DND-41 (cell line): Measurements from ENCODE around the gene RAB11FIP3.

Source experiments
- ATAC-seq: fragments of 200-7000 bp; cut with Tn5 transposase; 3 replicates; pipeline ENCODE4 v1.9.1; 2021; ENCODE audit warnings: low read depth; ENCODE audit not compliant: insufficient read depth
- DNase-seq: peaks from one replicate; pipeline ENCODE4 v3.0.0-alpha.2; 2020
- H2AFZ ChIP-seq: 2 replicates; pipeline ENCODE4 v1.6.0; 2012; ENCODE audit warnings: low read depth, low read length
- H3K27ac ChIP-seq: 2 replicates; pipeline ENCODE4 v1.5.1; 2012; ENCODE audit warnings: low read length, inconsistent platforms
- H3K27me3 ChIP-seq: fragments of 200-600 bp; sonication (generic); 2 replicates; pipeline ENCODE4 v1.6.0; 2012; ENCODE audit warnings: low read length, mild to moderate bottlenecking, inconsistent platforms; ENCODE audit not compliant: insufficient read depth, poor library complexity
- H3K36me3 ChIP-seq: 2 replicates; pipeline ENCODE4 v1.5.1; 2012; ENCODE audit warnings: low read length, inconsistent platforms; ENCODE audit not compliant: insufficient read depth
- H3K4me1 ChIP-seq: 2 replicates; pipeline ENCODE4 v1.5.1; 2012; ENCODE audit warnings: mild to moderate bottlenecking, low read length; ENCODE audit not compliant: insufficient read depth
- H3K4me2 ChIP-seq: 2 replicates; pipeline ENCODE4 v1.6.0; 2012; ENCODE audit warnings: mild to moderate bottlenecking, moderate library complexity, low read length, inconsistent platforms; ENCODE audit not compliant: insufficient read depth
- H3K4me3 ChIP-seq, 2 experiments: fragments of 200-600 bp in 1 of 2; shearing (Covaris generic) in 1 of 2; 2 replicates each; pipeline ENCODE4 v1.5.1; 2012 to 2016; ENCODE audit warnings: inconsistent platforms in 2 of 2, low read length in 2 of 2, mild to moderate bottlenecking in 2 of 2, low read depth in 1 of 2, moderate library complexity in 1 of 2
- H3K79me2 ChIP-seq: 2 replicates; pipeline ENCODE4 v1.6.0; 2012; ENCODE audit warnings: low read length, inconsistent platforms; ENCODE audit not compliant: insufficient read depth
- H3K9ac ChIP-seq: 2 replicates; pipeline ENCODE4 v1.6.0; 2012; ENCODE audit warnings: low read depth, mild to moderate bottlenecking, inconsistent platforms, low read length, moderate library complexity
- H3K9me3 ChIP-seq: 2 replicates; pipeline ENCODE4 v1.5.1; 2012; ENCODE audit warnings: low read length, moderate library complexity, mild to moderate bottlenecking, inconsistent platforms; ENCODE audit not compliant: insufficient read depth, severe bottlenecking
- H4K20me1 ChIP-seq: 2 replicates; pipeline ENCODE4 v1.6.0; 2012; ENCODE audit warnings: low read length; ENCODE audit not compliant: insufficient read depth
- CTCF ChIP-seq: IDR thresholded peaks from 2 replicates; pipeline ENCODE4 v1.5.1; 2012; ENCODE audit warnings: borderline replicate concordance, low read length, moderate library complexity, mild to moderate bottlenecking; ENCODE audit not compliant: poor library complexity, severe bottlenecking; ENCODE audit errors: extremely low read depth
- EZH2 ChIP-seq: IDR thresholded peaks from 3 replicates; pipeline ENCODE4 v1.6.1; 2012; ENCODE audit warnings: borderline replicate concordance, low read depth, mild to moderate bottlenecking, moderate library complexity, low read length, inconsistent platforms; ENCODE audit not compliant: severe bottlenecking

RAB11FIP3 gene

DNA sequence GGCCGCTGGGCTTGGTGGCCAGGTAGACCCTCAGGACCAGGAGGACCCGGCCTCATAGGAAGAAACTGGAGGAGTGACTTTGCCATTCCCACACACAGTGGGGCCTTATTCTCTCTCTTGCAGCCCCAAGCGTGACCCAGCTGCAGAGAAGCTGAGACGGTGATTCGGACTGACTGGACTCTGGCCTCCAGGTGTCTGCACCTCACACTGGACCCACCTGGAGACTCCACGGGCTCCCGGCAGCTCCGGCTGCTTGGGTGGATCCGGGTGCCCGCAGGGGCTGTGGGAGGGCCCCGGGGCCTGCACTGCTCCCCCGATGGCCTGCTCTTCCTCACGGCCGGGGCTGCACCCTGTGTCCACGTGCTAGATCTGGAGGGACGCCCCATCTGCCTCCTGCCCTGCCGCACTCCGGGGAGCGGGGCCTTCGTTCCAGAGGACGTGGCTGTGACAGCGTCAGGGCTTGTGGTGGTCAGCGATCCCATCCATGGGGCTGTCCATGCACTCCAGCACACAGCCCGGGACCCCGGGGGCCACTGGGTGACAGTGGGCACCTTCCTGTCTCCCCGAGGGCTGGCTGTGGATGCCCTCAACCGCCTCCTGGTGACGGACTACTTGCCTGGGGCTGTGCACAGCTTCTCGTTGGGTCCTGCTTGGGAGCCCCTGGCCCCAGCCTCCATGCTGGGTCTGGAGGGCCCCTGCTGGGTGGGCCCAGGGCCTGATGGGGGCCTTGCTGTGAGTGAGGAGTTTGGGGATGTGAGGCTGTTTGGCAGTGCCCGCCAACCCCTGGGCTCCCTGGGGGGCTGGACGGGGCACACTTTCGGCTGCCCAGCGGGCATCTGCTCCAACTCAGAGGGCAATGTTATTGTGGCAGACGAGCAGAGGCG is 142.2 kb downstream of the RAB11FIP3 start:
- Histone ChIP-seq H2AFZ (peak overlapping the region; percentile 59), H3K9me3 (no peaks in the 10 kb centered on the region), H4K20me1 (peaks cover 18% of the 10 kb centered on the region; the same call in 1 of the 2 replicates), H3K9ac (peak overlapping the region; percentile 36), H3K27me3 (no peaks in the 10 kb centered on the region), H3K4me3 (no peak overlapping the region; a peak in 1 of 4 replicates), H3K4me1 (peaks cover 49% of the 10 kb centered on the region), H3K79me2 (peaks cover 37% of the 10 kb centered on the region), H3K36me3 (peaks cover 9% of the 10 kb centered on the region), H3K4me2 (peak overlapping the region; percentile 43), H3K27ac (peak overlapping the region; percentile 54)
- no peak for ATAC-seq
- no peak for TF ChIP-seq CTCF
- TF ChIP-seq EZH2, result no peak
- DNase-seq, result no peak

DNA sequence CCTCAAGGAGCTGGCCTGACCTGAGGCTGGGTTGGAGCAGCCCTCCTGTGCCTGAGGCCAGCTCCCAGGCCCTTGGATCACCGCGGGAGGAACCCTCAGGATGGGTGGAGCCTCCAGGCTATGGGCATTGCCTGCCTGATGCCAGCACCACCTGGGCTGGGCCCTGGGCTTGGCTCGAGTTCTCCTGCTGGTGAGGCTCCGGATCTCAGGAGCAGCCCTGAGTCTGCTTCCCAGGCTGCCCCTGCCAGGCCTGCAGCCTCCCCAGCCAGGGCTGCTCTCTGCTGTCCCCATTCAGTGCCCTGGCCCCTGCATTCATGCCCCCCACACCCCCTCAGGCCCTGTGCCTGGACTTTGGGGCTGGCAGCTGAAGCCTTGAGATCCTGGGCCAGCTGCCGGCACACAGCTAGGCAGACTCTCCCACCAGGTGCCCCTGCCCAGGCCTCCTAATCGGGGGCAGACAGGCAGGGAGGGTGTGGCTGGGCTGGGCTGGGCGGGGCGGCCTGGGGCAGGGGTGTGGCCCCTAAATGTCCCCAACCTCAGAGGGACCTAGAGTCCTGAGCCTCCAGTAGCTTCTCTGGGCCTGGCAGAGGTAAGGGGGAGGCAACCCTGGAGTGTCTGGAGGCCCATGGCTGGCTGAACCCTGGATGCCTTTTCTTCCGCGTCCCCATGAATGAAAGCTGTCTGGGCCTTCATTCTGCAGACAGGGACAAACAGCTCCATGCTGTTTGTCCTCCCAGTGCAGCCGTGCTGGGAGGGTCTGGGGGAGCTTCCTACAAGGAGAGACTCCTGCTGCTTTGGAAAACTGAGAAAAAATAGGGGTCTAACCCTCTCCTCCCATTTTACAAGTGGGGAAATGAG is 143.2 kb downstream of the RAB11FIP3 start:
- Histone ChIP-seq H3K4me3 (peak overlapping the region; percentile 68 to 99; a peak in 3 of 4 replicates), H2AFZ (peak overlapping the region; percentile 93), H3K27me3 (no peaks in the 10 kb centered on the region), H3K9me3 (no peaks in the 10 kb centered on the region), H3K9ac (peak overlapping the region; percentile 93), H3K4me2 (peak overlapping the region; percentile 95), H3K79me2 (peaks cover 40% of the 10 kb centered on the region), H3K36me3 (peaks cover 13% of the 10 kb centered on the region), H3K4me1 (peaks cover 49% of the 10 kb centered on the region), H4K20me1 (peaks cover 22% of the 10 kb centered on the region), H3K27ac (peak overlapping the region; percentile 90)
- no peak for ATAC-seq
- TF ChIP-seq CTCF (no peak), EZH2 (no peak)
- DNase-seq, result no peak

DNA sequence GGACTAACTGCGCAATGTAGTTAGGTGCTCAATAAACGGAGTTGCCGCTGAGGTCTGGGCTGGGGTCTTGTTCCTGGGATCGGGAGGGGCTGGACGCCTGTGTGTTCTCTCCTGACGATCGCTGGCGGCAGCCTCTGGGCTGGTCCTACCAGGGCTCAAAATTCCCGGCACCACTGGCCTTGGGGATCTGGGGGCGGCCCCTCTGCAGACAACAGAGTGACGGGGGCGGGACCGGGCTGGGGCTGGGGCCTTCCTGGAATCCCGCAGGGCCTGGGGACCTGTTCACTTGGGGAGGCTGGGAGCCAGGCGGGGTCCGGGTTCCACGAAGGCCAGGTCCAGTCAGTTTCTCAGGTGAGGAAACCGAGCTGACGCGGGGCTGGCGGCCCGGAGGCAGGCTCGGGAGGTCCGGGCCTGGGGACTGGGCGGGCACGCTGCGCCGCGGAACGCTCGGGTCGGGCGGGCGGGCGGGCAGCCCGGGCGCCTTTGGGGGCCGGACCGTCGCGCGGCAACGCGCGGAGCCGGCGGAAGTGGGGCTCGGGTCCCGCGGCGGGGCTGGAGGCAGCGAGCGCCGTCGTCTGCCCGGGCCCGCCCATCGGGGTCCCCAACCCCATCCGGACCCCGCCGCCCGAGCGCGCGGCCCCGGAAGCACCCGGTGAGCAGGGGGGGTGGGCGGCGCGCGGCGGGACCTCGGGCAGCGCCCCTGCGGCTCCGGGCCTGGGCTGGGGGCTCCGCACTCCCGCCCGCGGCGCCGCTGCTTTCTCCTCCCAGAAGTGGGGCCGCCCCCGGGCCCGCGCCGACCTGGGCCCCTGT is 144.2 kb downstream of the RAB11FIP3 start, which contains the start of gene PIGQ:
TSS of gene PIGQ (plus strand) at position 524 of the 810 bp plus-strand sequence. CDS start 4,107 bp downstream, outside the sequence.
- no peaks in the 10 kb centered on the region for H3K27me3 ChIP-seq
- H3K4me1 ChIP-seq, result peaks cover 49% of the 10 kb centered on the region
- TF ChIP-seq EZH2 (no peak), CTCF (no peak)
- peak within 1 kb of the TSS; percentile 90 for H3K27ac ChIP-seq
- H3K36me3 ChIP-seq, result peaks cover 23% of the 10 kb centered on the region
- H4K20me1 ChIP-seq, result peaks cover 26% of the 10 kb centered on the region
- peak within 1 kb of the TSS; percentile 93 for H2AFZ ChIP-seq
- peak within 1 kb of the TSS; percentile 95 for H3K4me2 ChIP-seq
- ATAC-seq (peak; percentile 75), DNase-seq (peak; percentile 79)
- H3K4me3 ChIP-seq, result peak within 1 kb of the TSS; percentile 99 to 100
- H3K9ac ChIP-seq, result peak within 1 kb of the TSS; percentile 93
- H3K79me2 ChIP-seq, result peaks cover 43% of the 10 kb centered on the region
- H3K9me3 ChIP-seq, result no peaks in the 10 kb centered on the region
